A549 (cell line): ENCODE results near the gene CLDN11. TPM values are rescaled to one million over a fixed set of nuclear protein-coding genes. Genes with fewer than 3 reads are reported as not detected.
A peak's percentile ranks its signal among the peaks of the same experiment; 100 is the strongest.

Source experiments
- ATAC-seq, 2 experiments: fragments of 200-7000 bp in 1 of 2; fragments of >200 bp in 1 of 2; cut with Nextera tagmentation in 1 of 2; cut with Tn5 transposase in 1 of 2; 3 replicates each; pipeline versions ENCODE4 v1.8.0 to v1.9.1; 2018 to 2020; ENCODE audit warnings: mild to moderate bottlenecking in 1 of 2, moderate library complexity in 1 of 2
- CTCF ChIA-PET: fragments of 300-600 bp; sonication (Branson Sonifier 250); formaldehyde crosslinking; extraction: SDS; loops from one replicate; lab custom pipeline; 2021; ENCODE audit warnings: antibody characterized with exemption, inconsistent platforms; lab: Yijun Ruan, JAX
- POLR2A ChIA-PET: fragments of 350-600 bp; formaldehyde crosslinking; extraction: SDS; loops from one replicate; lab custom pipeline; 2021; ENCODE audit warnings: antibody characterized with exemption, inconsistent platforms; lab: Yijun Ruan, JAX
- DNase-seq, 2 experiments: peaks; one replicate each; pipeline versions ENCODE4 v3.0.0 to v3.0.0-alpha.2; 2011 to 2016; ENCODE audit warnings: low read depth in 1 of 2, low spot score in 1 of 2
- FAIRE-seq: peaks from 2 replicates; lab custom pipeline; 2011; peaks lifted over from hg19 to GRCh38; lab: Jason Lieb, UNC
- H3K27ac ChIP-seq, 2 experiments: fragments of >200 bp; sonication (Bioruptor Twin); formaldehyde crosslinking; 3 replicates each; pipeline ENCODE4 v1.5.1; 2016 to 2017
- H3K4me1 ChIP-seq: fragments of >200 bp; sonication (Bioruptor Twin); formaldehyde crosslinking; 3 replicates; pipeline ENCODE4 v1.6.1; 2016
- H3K4me2 ChIP-seq: fragments of >200 bp; sonication (Bioruptor Twin); formaldehyde crosslinking; 3 replicates; pipeline ENCODE4 v1.6.1; 2016
- H3K4me3 ChIP-seq: fragments of >200 bp; sonication (Bioruptor Twin); formaldehyde crosslinking; 3 replicates; pipeline ENCODE4 v1.5.1; 2016
- H3K9me3 ChIP-seq: fragments of >200 bp; sonication (Bioruptor Twin); formaldehyde crosslinking; 3 replicates; pipeline ENCODE4 v1.6.1; 2016
- CBX2 ChIP-seq: fragments of 200-600 bp; sonication (generic); IDR thresholded peaks from 2 replicates; pipeline ENCODE4 v1.6.1; 2016; ENCODE audit warnings: low read depth, mild to moderate bottlenecking, borderline replicate concordance
- CTCF ChIP-seq: fragments of >200 bp; sonication (Bioruptor Twin); formaldehyde crosslinking; IDR thresholded peaks from 3 replicates; pipeline ENCODE4 v1.5.1; 2016
- JUN ChIP-seq, 2 experiments: fragments of >200 bp; sonication (Bioruptor Twin); formaldehyde crosslinking; IDR thresholded peaks; 2 replicates in 1 of 2; 3 replicates in 1 of 2; pipeline ENCODE4 v1.6.1; 2016 to 2017
- KDM1A ChIP-seq: fragments of 200-600 bp; sonication (generic); IDR thresholded peaks from 2 replicates; pipeline ENCODE4 v1.6.1; 2016; ENCODE audit warnings: low read depth, mild to moderate bottlenecking
- KDM5A ChIP-seq: fragments of 200-600 bp; sonication (generic); IDR thresholded peaks from 2 replicates; pipeline ENCODE4 v1.6.1; 2016; ENCODE audit warnings: antibody characterized with exemption, mild to moderate bottlenecking
- NPAS2 ChIP-seq: fragments of 250-450 bp; sonication (Bioruptor Pico); IDR thresholded peaks from 2 replicates; pipeline ENCODE4 v1.8.0; 2022; ENCODE audit warnings: mild to moderate bottlenecking, moderate library complexity, borderline replicate concordance
- NR3C1 ChIP-seq: fragments of >200 bp; sonication (Bioruptor Twin); formaldehyde crosslinking; IDR thresholded peaks from 3 replicates; pipeline ENCODE4 v1.6.1; 2017
- PHF8 ChIP-seq: fragments of 200-600 bp; sonication (generic); IDR thresholded peaks from 2 replicates; pipeline ENCODE4 v1.6.1; 2016; ENCODE audit warnings: low read depth, mild to moderate bottlenecking, antibody characterized with exemption, moderate library complexity, borderline replicate concordance
- POLR2AphosphoS2 ChIP-seq: conservative IDR thresholded peaks from 2 replicates; pipeline ENCODE4 v1.6.1; 2012; ENCODE audit warnings: low read length, improper control_type of control experiment, inconsistent platforms
- RAD21 ChIP-seq, 2 experiments: fragments of >200 bp in 1 of 2; sonication (Bioruptor Twin) in 1 of 2; formaldehyde crosslinking in 1 of 2; IDR thresholded peaks in 1 of 2; conservative IDR thresholded peaks in 1 of 2; 2 replicates in 1 of 2; 3 replicates in 1 of 2; pipeline ENCODE4 v1.6.1; 2012 to 2018; ENCODE audit warnings: inconsistent platforms in 1 of 2
- RCOR1 ChIP-seq: fragments of 150-350 bp; IDR thresholded peaks from 2 replicates; pipeline ENCODE4 v1.6.1; 2014; ENCODE audit warnings: antibody characterized with exemption, low read length, low read depth
- REST ChIP-seq: fragments of 200-600 bp; sonication (generic); IDR thresholded peaks from 2 replicates; pipeline ENCODE4 v1.6.1; 2016; ENCODE audit warnings: antibody characterized with exemption, mild to moderate bottlenecking, moderate library complexity
- RFX5 ChIP-seq: fragments of 450-650 bp; IDR thresholded peaks from 2 replicates; pipeline ENCODE4 v1.7.1; 2014; ENCODE audit warnings: antibody characterized with exemption, mild to moderate bottlenecking, moderate library complexity
- RNF2 ChIP-seq: fragments of 200-600 bp; sonication (generic); IDR thresholded peaks from 2 replicates; pipeline ENCODE4 v1.6.1; 2016; ENCODE audit warnings: low read depth, mild to moderate bottlenecking, antibody characterized with exemption, moderate library complexity, borderline replicate concordance
- SMC3 ChIP-seq: fragments of >200 bp; sonication (Bioruptor Twin); formaldehyde crosslinking; IDR thresholded peaks from 3 replicates; pipeline ENCODE4 v1.6.1; 2018; ENCODE audit warnings: inconsistent platforms
- TP53 ChIP-seq: fragments of 250-450 bp; sonication (Bioruptor Pico); IDR thresholded peaks from 2 replicates; pipeline ENCODE4 v1.5.0; 2021; ENCODE audit warnings: mild to moderate bottlenecking, moderate library complexity
- ZFP36 ChIP-seq: fragments of 450-650 bp; IDR thresholded peaks from 2 replicates; pipeline ENCODE4 v1.6.1; 2014; ENCODE audit warnings: borderline replicate concordance; ENCODE audit not compliant: partially characterized antibody
- ZSCAN20 ChIP-seq: fragments of 250-450 bp; sonication (Bioruptor Pico); IDR thresholded peaks from 2 replicates; pipeline ENCODE4 v1.8.0; 2022; ENCODE audit warnings: mild to moderate bottlenecking, moderate library complexity
- WGBS: methylation state at CpG from one replicate; pipeline ENCODE4 v1.1.6; 2017; ENCODE audit errors: missing lambda C conversion rate; 5-methylcytosine and 5-hydroxymethylcytosine counted together
- polyA plus RNA-seq, 4 experiments: library from polyadenylated mRNA; depleted of rRNA in 3 of 4; stranded (reverse); fragments of >200 nt; fragmentation: RNase III in 1 of 4; extraction: RNeasy Plus Mini Kit Qiagen cat#74134 plus additional on column Dnase treatment in 1 of 4; gene quantifications; 2 replicates in 3 of 4; 3 replicates in 1 of 4; pipeline ENCODE4 v1.2.3, GENCODE V29; 2011 to 2017
- TF ChIP-seq, protein P1 (sequence below): fragments of >200 bp; sonication (Bioruptor Twin); formaldehyde crosslinking; IDR thresholded peaks from 3 replicates; pipeline ENCODE4 v1.6.1; 2016
- TF ChIP-seq, protein P2 (sequence below): fragments of >200 bp; sonication (Bioruptor Twin); formaldehyde crosslinking; IDR thresholded peaks from 2 replicates; pipeline ENCODE4 v1.6.1; 2016

CLDN11 gene
- polyA plus RNA-seq, 2 of the 4 experiments (the other 2 are of a cell fraction), result 0.44 to 0.56 TPM

- no peak overlapping the region for H3K4me2 ChIP-seq
- POLR2A ChIA-PET, result no interaction called here
- no peak for TF ChIP-seq POLR2AphosphoS2
- TF ChIP-seq KDM1A, result no peak
- TF ChIP-seq ZSCAN20 (CRISPR knock-in tag), result no peak
- TF ChIP-seq SMC3, result no peak
- no peak for TF ChIP-seq KDM5A
- TF ChIP-seq NPAS2 (CRISPR knock-in tag), result no peak
- no peak for TF ChIP-seq ZFP36
- TF ChIP-seq NR3C1, result no peak
- TF ChIP-seq CTCF, result no peak
- no peak for TF ChIP-seq RFX5
- no peak for TF ChIP-seq RCOR1
- TF ChIP-seq RNF2, result no peak
- no peak for TF ChIP-seq JUN (IDR thresholded peaks at IDR 0.05)
- TF ChIP-seq, protein P1, sequence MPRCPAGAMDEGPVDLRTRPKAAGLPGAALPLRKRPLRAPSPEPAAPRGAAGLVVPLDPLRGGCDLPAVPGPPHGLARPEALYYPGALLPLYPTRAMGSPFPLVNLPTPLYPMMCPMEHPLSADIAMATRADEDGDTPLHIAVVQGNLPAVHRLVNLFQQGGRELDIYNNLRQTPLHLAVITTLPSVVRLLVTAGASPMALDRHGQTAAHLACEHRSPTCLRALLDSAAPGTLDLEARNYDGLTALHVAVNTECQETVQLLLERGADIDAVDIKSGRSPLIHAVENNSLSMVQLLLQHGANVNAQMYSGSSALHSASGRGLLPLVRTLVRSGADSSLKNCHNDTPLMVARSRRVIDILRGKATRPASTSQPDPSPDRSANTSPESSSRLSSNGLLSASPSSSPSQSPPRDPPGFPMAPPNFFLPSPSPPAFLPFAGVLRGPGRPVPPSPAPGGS, result no peak
- TF ChIP-seq, protein P2, sequence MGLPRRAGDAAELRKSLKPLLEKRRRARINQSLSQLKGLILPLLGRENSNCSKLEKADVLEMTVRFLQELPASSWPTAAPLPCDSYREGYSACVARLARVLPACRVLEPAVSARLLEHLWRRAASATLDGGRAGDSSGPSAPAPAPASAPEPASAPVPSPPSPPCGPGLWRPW, result no peak
- no peak for TF ChIP-seq TP53
- no peak for TF ChIP-seq CBX2
- no peak for TF ChIP-seq PHF8
- TF ChIP-seq, all 56 proteins: peak for 0
- FAIRE-seq (no peak), DNase-seq (no peak), ATAC-seq (no peak)
- Histone ChIP-seq H3K4me1 (peaks cover under 1% of the 10 kb centered on the region; the same call in 1 of the 3 replicates), H3K9me3 (no peaks in the 10 kb centered on the region), H3K27ac (no peak overlapping the region), H3K4me3 (no peak overlapping the region)
- 98% methylated on average over 4 of the region's 4 CpGs for WGBS
- CTCF ChIA-PET, result interaction anchor here (0.6 to 10.5 kb wide), 38 partner anchors 9 to 449 kb away, joined by 3 to 277 read pairs (median 6); no protein-coding TSS in a partner anchor
Observed at GRCh38 chr3:170413291-170413690, 5.4 kb upstream of the CLDN11 start.

GRCh38 chr3:170414202-170414663, 4.4 kb upstream of the CLDN11 start:
- no peak overlapping the region for H3K4me3 ChIP-seq
- DNase-seq (peak; percentile 49 to 63), FAIRE-seq (no peak), ATAC-seq (peak; percentile 62 to 84; a peak in 5 of 6 replicates)
- no peaks in the 10 kb centered on the region for H3K4me1 ChIP-seq
- no peaks in the 10 kb centered on the region for H3K9me3 ChIP-seq
- ChIA-PET CTCF (interaction anchor here (0.6 to 10.5 kb wide), 63 partner anchors 8 to 448 kb away, joined by 3 to 277 read pairs (median 4); no protein-coding TSS in a partner anchor), POLR2A (interaction anchor here (0.8 kb wide), 1 partner anchor 397 kb away, joined by 3 read pairs; no protein-coding TSS in a partner anchor)
- WGBS, result 36% methylated on average over 5 of the region's 5 CpGs
- peak; percentile 97 to 98 for TF ChIP-seq RAD21 (conservative IDR thresholded peaks at IDR 0.05 in 1 of 2, IDR thresholded peaks at IDR 0.05 in 1 of 2)
- TF ChIP-seq CTCF, result peak; percentile 96
- peak; percentile 97 for TF ChIP-seq SMC3
- no peak for TF ChIP-seq REST
- no peak overlapping the region for H3K4me2 ChIP-seq
- H3K27ac ChIP-seq, result no peak overlapping the region
